ENCODE data around the gene ELF2. TPM values are rescaled to one million over a fixed set of nuclear protein-coding genes. Genes with fewer than 3 reads are reported as not detected.

Gene ELF2
- total and polyA plus RNA-seq, 2 experiments from 2014 or later, result 38.2 to 48.8 TPM

- TF ChIP-seq ZNF462 (CRISPR knock-in tag; IDR thresholded peaks at IDR 0.05) (no peak), ZNF331 (CRISPR knock-in tag; IDR thresholded peaks at IDR 0.05; ENCODE audit: low read depth) (no peak), POLR2AphosphoS5 (IDR thresholded peaks at IDR 0.05; ENCODE audit: low read depth) (no peak), ETS1 (IDR thresholded peaks at IDR 0.05) (no peak), CREB1 (CRISPR knock-in tag; IDR thresholded peaks at IDR 0.05; ENCODE audit: low read depth) (no peak), NANOG (IDR thresholded peaks at IDR 0.05; ENCODE audit: borderline replicate concordance) (no peak), ZNF114 (CRISPR knock-in tag; IDR thresholded peaks at IDR 0.05) (no peak), STAT1 (IDR thresholded peaks at IDR 0.05; ENCODE audit: unreplicated experiment) (no peak)
- TF ChIP-seq, protein P1, sequence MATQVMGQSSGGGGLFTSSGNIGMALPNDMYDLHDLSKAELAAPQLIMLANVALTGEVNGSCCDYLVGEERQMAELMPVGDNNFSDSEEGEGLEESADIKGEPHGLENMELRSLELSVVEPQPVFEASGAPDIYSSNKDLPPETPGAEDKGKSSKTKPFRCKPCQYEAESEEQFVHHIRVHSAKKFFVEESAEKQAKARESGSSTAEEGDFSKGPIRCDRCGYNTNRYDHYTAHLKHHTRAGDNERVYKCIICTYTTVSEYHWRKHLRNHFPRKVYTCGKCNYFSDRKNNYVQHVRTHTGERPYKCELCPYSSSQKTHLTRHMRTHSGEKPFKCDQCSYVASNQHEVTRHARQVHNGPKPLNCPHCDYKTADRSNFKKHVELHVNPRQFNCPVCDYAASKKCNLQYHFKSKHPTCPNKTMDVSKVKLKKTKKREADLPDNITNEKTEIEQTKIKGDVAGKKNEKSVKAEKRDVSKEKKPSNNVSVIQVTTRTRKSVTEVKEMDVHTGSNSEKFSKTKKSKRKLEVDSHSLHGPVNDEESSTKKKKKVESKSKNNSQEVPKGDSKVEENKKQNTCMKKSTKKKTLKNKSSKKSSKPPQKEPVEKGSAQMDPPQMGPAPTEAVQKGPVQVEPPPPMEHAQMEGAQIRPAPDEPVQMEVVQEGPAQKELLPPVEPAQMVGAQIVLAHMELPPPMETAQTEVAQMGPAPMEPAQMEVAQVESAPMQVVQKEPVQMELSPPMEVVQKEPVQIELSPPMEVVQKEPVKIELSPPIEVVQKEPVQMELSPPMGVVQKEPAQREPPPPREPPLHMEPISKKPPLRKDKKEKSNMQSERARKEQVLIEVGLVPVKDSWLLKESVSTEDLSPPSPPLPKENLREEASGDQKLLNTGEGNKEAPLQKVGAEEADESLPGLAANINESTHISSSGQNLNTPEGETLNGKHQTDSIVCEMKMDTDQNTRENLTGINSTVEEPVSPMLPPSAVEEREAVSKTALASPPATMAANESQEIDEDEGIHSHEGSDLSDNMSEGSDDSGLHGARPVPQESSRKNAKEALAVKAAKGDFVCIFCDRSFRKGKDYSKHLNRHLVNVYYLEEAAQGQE (IDR thresholded peaks at IDR 0.05; ENCODE audit: unreplicated experiment), result no peak
Measured at GRCh38 chr4:139084804-139085093, 92.3 kb downstream of the ELF2 start (continued).
